GM21515 (cell line): ENCODE measurements around the gene SUGCT.
"Not testable (repeated sequence)": the region's sequence is repeated elsewhere in the genome, so short reads cannot be mapped to it uniquely, and the experiment has no call there.

ENCODE experiments used
- ATAC-seq: cut with Tn5 transposase; IDR thresholded peaks from one replicate; pipeline ENCODE4 v1.9.1; 2021; ENCODE audit not compliant: unreplicated experiment

SUGCT gene

GRCh38 chr7:40647719-40648118, 512.9 kb downstream of the SUGCT start:
- ATAC-seq: no peak

GRCh38 chr7:40649247-40649646, 514.4 kb downstream of the SUGCT start:
- ATAC-seq: no peak

- ATAC-seq: not testable (repeated sequence)
Observed at GRCh38 chr7:40650903-40651302, 516.1 kb downstream of the SUGCT start.

- no peak for ATAC-seq
Observed at GRCh38 chr7:40654171-40654570, 519.4 kb downstream of the SUGCT start.

GRCh38 chr7:40655426-40655825, 520.6 kb downstream of the SUGCT start:
- ATAC-seq: no peak

GRCh38 chr7:40656349-40656748, 521.5 kb downstream of the SUGCT start:
- ATAC-seq: no peak

GRCh38 chr7:40658729-40659128, 523.9 kb downstream of the SUGCT start:
- ATAC-seq: no peak

GRCh38 chr7:40659231-40659630, 524.4 kb downstream of the SUGCT start:
- ATAC-seq: no peak

- no peak for ATAC-seq
Observed at GRCh38 chr7:40673285-40673684, 538.5 kb downstream of the SUGCT start.

GRCh38 chr7:40674316-40674715, 539.5 kb downstream of the SUGCT start:
- ATAC-seq: no peak

GRCh38 chr7:40675741-40676140, 540.9 kb downstream of the SUGCT start:
- ATAC-seq: no peak

- no peak for ATAC-seq
Observed at GRCh38 chr7:40676221-40676620, 541.4 kb downstream of the SUGCT start.

GRCh38 chr7:40680657-40681056, 545.9 kb downstream of the SUGCT start:
- peak; percentile 86 for ATAC-seq

- no peak for ATAC-seq
Observed at GRCh38 chr7:40682696-40683095, 547.9 kb downstream of the SUGCT start.

- no peak for ATAC-seq
Observed at GRCh38 chr7:40694026-40694809, 559.4 kb downstream of the SUGCT start.

GRCh38 chr7:40694991-40695390, 560.2 kb downstream of the SUGCT start:
- no peak for ATAC-seq

GRCh38 chr7:40697653-40698052, 562.8 kb downstream of the SUGCT start:
- ATAC-seq: no peak

GRCh38 chr7:40698214-40698920, 563.6 kb downstream of the SUGCT start:
- ATAC-seq: no peak

- no peak for ATAC-seq
Observed at GRCh38 chr7:40698921-40699260, 564.1 kb downstream of the SUGCT start.

GRCh38 chr7:40700653-40701421, 566.0 kb downstream of the SUGCT start:
- no peak for ATAC-seq

- ATAC-seq: no peak
Observed at GRCh38 chr7:40701836-40702551, 567.2 kb downstream of the SUGCT start.
